ENCODE data around the gene TEX38. TPM values are rescaled to one million over a fixed set of nuclear protein-coding genes. Genes with fewer than 3 reads are reported as not detected.
"Not testable (repeated sequence)": the region's sequence is repeated elsewhere in the genome, so short reads cannot be mapped to it uniquely, and the experiment has no call there.

Gene TEX38
- total RNA-seq, 1 experiment from 2014 or later, result not detected

- Histone ChIP-seq H3K4me3 (no peak overlapping the region), H3K27ac (no peak overlapping the region), H3K36me3 (peaks cover 100% of the 10 kb centered on the region), H3K9me3 (replicated peaks) (no peaks in the 10 kb centered on the region), H3K27me3 (replicated peaks) (no peaks in the 10 kb centered on the region), H3K4me1 (replicated peaks) (no peaks in the 10 kb centered on the region)
- no peak for DNase-seq (ENCODE audit: low read depth in 1 of 2, low spot score in 2 of 2)
These were observed 15.5 kb downstream of the TEX38 start for GRCh38 chr1:46687093-46687659.

- Histone ChIP-seq H3K4me3 (no peak overlapping the region), H3K27ac (no peak overlapping the region), H3K9me3 (replicated peaks) (no peaks in the 10 kb centered on the region), H3K4me1 (replicated peaks) (no peaks in the 10 kb centered on the region), H3K27me3 (replicated peaks) (no peaks in the 10 kb centered on the region), H3K36me3 (peaks cover 96% of the 10 kb centered on the region)
- no peak for DNase-seq (ENCODE audit: low read depth in 1 of 2, low spot score in 2 of 2)
These were observed 16.4 kb downstream of the TEX38 start for GRCh38 chr1:46687921-46688509.

GRCh38 chr1:46689356-46689755 lies 17.7 kb downstream of the TEX38 start:
- peaks cover 91% of the 10 kb centered on the region for H3K36me3 ChIP-seq
- H3K27me3 ChIP-seq (replicated peaks), result no peaks in the 10 kb centered on the region
- no peaks in the 10 kb centered on the region for H3K4me1 ChIP-seq (replicated peaks)
- H3K9me3 ChIP-seq (replicated peaks), result no peaks in the 10 kb centered on the region
- no peak overlapping the region for H3K4me3 ChIP-seq
- no peak overlapping the region for H3K27ac ChIP-seq
- no peak for DNase-seq (ENCODE audit: low read depth in 1 of 2, low spot score in 2 of 2)

DNA sequence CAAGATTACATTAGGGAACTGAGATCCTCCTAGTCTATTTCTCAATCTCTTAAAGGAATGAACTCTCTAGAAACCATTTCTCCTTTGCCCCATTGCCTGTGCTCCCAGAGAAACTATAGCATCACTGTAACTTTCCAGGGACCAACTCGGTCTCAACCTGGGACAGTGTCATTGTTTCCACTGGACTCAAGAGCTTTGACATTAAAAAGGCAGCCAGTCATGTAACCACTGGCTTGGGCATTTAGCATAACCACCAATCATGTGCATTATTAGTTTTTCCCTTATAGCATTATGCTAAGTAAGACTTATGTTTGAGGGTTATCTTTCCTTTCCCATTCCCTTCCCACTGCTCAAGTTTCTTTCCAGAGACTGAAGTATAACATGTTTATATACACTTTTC lies 18.2 kb downstream of the TEX38 start:
- Histone ChIP-seq H3K27me3 (replicated peaks) (no peaks in the 10 kb centered on the region), H3K4me3 (no peak overlapping the region), H3K36me3 (peaks cover 89% of the 10 kb centered on the region), H3K9me3 (replicated peaks) (no peaks in the 10 kb centered on the region), H3K27ac (no peak overlapping the region), H3K4me1 (replicated peaks) (no peaks in the 10 kb centered on the region)
- no peak for DNase-seq (ENCODE audit: low read depth in 1 of 2, low spot score in 2 of 2)

- DNase-seq (ENCODE audit: low read depth in 1 of 2, low spot score in 2 of 2), result no peak
- no peaks in the 10 kb centered on the region for H3K27me3 ChIP-seq (replicated peaks)
- H3K36me3 ChIP-seq, result peaks cover 89% of the 10 kb centered on the region
- H3K27ac ChIP-seq, result no peak overlapping the region
- no peak overlapping the region for H3K4me3 ChIP-seq
- no peaks in the 10 kb centered on the region for H3K9me3 ChIP-seq (replicated peaks)
- H3K4me1 ChIP-seq (replicated peaks), result no peaks in the 10 kb centered on the region
These were observed 19.3 kb downstream of the TEX38 start for GRCh38 chr1:46690931-46691421.

DNA sequence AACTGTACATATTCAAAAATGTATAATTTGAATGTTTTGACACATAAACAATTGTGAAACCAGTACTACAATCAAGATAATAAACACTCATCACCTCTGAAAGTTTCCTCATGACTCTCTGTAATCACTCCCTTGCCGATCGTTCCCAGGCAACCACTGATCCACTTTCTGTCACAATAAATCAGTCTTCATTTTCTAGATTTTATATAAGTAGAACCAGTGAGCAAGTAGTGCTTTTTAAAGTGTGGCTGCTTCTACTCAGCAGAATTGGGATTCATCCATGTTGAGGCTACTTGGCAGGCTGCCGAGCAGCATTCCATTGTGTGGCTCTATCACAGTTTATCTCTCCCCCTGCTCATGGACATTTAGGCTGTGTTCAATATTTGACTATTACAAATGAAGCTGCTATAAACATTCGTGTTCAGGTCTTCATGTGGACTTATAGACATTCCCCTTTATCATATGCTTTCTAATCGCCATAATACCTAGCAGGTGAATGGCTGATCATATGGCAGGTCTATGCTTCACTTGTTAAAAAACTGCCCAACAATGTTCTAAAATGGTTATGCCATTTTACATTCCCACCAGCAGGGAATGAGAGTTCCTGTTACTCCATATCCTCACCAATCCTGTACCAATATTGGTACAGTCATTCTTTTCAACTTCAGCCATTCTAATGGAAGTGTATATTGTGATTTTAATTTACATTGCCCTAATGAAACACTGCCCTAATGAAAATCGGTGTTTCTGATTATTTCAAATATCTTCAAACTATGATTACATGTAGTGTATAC lies 20.5 kb downstream of the TEX38 start:
- H3K36me3 ChIP-seq, result peaks cover 89% of the 10 kb centered on the region
- no peaks in the 10 kb centered on the region for H3K4me1 ChIP-seq (replicated peaks)
- H3K27ac ChIP-seq, result no peak overlapping the region
- no peaks in the 10 kb centered on the region for H3K27me3 ChIP-seq (replicated peaks)
- DNase-seq (ENCODE audit: low read depth in 1 of 2, low spot score in 2 of 2), result no peak
- H3K4me3 ChIP-seq, result no peak overlapping the region
- H3K9me3 ChIP-seq (replicated peaks), result no peaks in the 10 kb centered on the region

DNA sequence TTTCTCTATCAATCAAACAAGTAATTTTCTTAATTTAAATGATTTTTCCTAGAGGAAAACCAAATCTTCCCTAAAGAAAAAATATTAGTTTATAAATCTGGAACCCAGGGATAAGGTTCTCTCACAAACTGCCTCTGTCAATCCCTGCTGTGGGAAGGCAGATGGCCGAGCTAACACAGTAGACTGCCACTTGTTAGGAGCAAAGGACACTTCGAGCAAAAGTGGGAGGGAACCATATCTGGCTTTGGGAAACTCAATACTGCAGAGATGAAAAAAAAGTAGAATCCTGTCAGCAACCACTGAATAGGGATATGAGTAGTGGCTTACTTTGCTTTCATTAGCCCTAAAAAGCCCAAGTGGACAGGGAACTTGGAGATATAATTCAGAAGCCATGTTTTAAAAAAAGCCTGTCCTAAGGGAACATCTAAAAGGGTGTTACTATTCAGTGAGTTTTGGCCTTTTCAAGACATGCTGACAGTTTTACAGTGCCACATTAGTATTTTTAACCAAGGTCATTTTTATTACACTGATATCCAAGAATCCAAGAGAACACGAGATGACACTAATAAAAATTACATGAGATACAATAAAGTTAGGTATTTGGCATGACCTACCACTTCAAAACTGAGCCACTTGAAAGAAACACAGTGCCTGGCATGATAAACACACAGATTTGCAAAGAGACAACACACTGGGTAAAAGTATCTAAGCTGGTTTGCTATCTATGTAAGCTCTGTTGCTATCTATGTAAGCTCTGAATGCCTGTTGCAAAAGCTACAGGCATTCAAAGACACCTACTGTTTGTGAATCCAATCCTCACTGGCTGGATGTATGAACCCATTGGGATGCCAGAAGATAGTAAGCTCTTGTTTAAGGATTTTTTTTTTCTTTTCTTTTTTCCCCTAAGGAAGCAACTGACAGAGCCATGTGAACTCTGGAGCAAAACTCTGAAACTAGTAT lies 21.4 kb downstream of the TEX38 start:
- H3K27ac ChIP-seq, result no peak overlapping the region
- no peaks in the 10 kb centered on the region for H3K4me1 ChIP-seq (replicated peaks)
- H3K4me3 ChIP-seq, result no peak overlapping the region
- peaks cover 87% of the 10 kb centered on the region for H3K36me3 ChIP-seq
- no peak for DNase-seq (ENCODE audit: low read depth in 1 of 2, low spot score in 2 of 2)
- H3K27me3 ChIP-seq (replicated peaks), result no peaks in the 10 kb centered on the region
- no peaks in the 10 kb centered on the region for H3K9me3 ChIP-seq (replicated peaks)

DNA sequence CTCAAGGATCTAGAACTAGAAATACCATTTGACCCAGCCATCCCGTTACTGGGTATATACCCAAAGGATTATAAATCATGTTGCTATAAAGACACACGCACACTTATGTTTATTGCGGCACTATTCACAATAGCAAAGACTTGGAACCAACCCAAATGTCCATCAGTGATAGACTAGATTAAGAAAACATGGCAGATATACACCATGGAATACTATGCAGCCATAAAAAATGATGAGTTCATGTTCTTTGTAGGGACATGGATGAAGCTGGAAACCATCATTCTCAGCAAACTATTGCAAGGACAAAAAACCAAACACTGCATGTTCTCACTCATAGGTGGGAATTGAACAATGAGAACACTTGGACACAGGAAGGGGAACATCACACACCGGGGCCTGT lies 23.0 kb downstream of the TEX38 start:
- not testable (repeated sequence) for H3K27ac ChIP-seq; H3K27me3 ChIP-seq (replicated peaks); H3K9me3 ChIP-seq (replicated peaks); DNase-seq (ENCODE audit: low read depth in 1 of 2, low spot score in 2 of 2); H3K4me1 ChIP-seq (replicated peaks); H3K4me3 ChIP-seq
- peaks cover 85% of the 10 kb centered on the region for H3K36me3 ChIP-seq

GRCh38 chr1:46697053-46697452 lies 25.4 kb downstream of the TEX38 start:
- Histone ChIP-seq H3K27ac (no peak overlapping the region), H3K4me3 (no peak overlapping the region), H3K4me1 (replicated peaks) (no peaks in the 10 kb centered on the region), H3K27me3 (replicated peaks) (no peaks in the 10 kb centered on the region), H3K9me3 (replicated peaks) (no peaks in the 10 kb centered on the region), H3K36me3 (peaks cover 66% of the 10 kb centered on the region)
- DNase-seq (ENCODE audit: low read depth in 1 of 2, low spot score in 2 of 2), result no peak

- H3K4me3 ChIP-seq, result no peak overlapping the region
- H3K36me3 ChIP-seq, result peaks cover 70% of the 10 kb centered on the region
- no peaks in the 10 kb centered on the region for H3K4me1 ChIP-seq (replicated peaks)
- no peaks in the 10 kb centered on the region for H3K27me3 ChIP-seq (replicated peaks)
- H3K9me3 ChIP-seq (replicated peaks), result no peaks in the 10 kb centered on the region
- no peak for DNase-seq (ENCODE audit: low read depth in 1 of 2, low spot score in 2 of 2)
- no peak overlapping the region for H3K27ac ChIP-seq
These were observed 28.0 kb downstream of the TEX38 start for GRCh38 chr1:46699666-46700065.

DNA sequence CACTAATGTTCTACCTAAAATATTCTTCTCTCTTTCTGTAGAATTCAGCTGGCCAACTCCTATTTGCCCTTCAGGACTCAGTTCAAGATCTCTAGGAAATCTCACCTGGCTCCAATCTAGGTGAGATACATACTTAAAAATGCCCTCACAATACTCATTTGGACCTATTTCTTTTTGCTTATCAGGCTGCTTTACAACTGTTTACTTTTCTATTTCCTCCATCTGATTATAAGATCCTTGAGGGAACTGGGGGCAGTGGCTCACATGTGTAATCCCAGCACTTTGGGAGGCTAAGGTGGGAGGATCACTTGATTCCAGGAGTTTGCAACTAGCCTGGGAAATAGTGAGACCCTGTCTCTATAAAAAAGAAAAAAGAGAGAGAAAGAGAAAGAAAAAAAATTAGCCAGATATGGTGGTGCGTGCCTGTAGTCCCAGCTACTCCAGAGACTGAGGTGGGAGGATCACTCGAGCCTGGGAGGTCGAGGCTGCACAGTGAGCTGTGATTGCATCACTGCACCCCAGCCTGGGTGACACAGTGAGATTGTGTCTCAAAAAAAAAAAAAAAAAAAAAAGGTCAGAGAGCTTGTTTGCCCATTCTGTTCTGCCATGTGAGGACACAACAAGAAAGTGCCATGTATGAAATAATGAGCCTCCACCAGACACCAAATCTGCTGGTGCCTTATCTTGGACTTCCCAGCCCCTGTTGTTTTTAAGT lies 32.4 kb downstream of the TEX38 start:
- Histone ChIP-seq H3K4me1 (replicated peaks) (no peaks in the 10 kb centered on the region), H3K27ac (no peak overlapping the region), H3K36me3 (peaks cover 72% of the 10 kb centered on the region), H3K9me3 (replicated peaks) (no peaks in the 10 kb centered on the region), H3K27me3 (replicated peaks) (no peaks in the 10 kb centered on the region), H3K4me3 (no peak overlapping the region)
- no peak for DNase-seq (ENCODE audit: low read depth in 1 of 2, low spot score in 2 of 2)

DNA sequence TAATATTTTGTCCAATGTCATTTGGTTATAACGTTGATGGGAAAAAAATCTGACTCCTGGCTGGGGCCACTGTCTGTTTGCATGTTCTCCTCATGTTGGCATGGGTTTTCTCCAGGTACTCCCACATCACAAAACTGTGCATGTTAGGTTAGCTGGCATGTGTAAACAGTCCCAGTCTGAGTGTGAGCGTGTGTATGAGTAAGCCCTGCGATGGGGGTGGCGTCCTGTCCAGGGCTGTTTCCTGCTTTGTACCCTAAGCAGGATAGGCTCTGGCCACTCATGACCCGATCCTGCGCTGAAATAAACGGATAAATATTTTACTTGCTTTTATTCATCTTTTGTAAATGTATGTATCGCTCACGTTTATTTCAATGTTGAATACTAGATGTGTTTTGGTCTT lies 33.8 kb downstream of the TEX38 start:
- no peak for DNase-seq (ENCODE audit: low read depth in 1 of 2, low spot score in 2 of 2)
- H3K4me1 ChIP-seq (replicated peaks), result no peaks in the 10 kb centered on the region
- H3K27ac ChIP-seq, result no peak overlapping the region
- H3K4me3 ChIP-seq, result no peak overlapping the region
- H3K27me3 ChIP-seq (replicated peaks), result no peaks in the 10 kb centered on the region
- H3K36me3 ChIP-seq, result peaks cover 80% of the 10 kb centered on the region
- no peaks in the 10 kb centered on the region for H3K9me3 ChIP-seq (replicated peaks)

GRCh38 chr1:46708121-46708520 lies 36.5 kb downstream of the TEX38 start:
- Histone ChIP-seq H3K36me3 (peaks cover 91% of the 10 kb centered on the region), H3K27me3 (replicated peaks) (no peaks in the 10 kb centered on the region), H3K9me3 (replicated peaks) (no peaks in the 10 kb centered on the region), H3K4me1 (replicated peaks) (no peaks in the 10 kb centered on the region), H3K27ac (no peak overlapping the region), H3K4me3 (no peak overlapping the region)
- DNase-seq (ENCODE audit: low read depth in 1 of 2, low spot score in 2 of 2), result no peak
